Keratinocyte (primary cell): ENCODE measurements around the gene CDCA5.

Experiments
- CTCF ChIP-seq, 3 experiments: IDR thresholded peaks in 1 of 3; conservative IDR thresholded peaks in 1 of 3; optimal IDR thresholded peaks in 1 of 3; 2 replicates in 2 of 3; 3 replicates in 1 of 3; pipeline versions ENCODE3 to v1.5.1; 2011; ENCODE audit warnings: low read length in 3 of 3, mild to moderate bottlenecking in 3 of 3, moderate library complexity in 2 of 3, control low read depth in 1 of 3, inconsistent platforms in 1 of 3; ENCODE audit not compliant: insufficient read depth in 2 of 3; ENCODE audit errors: extremely low read depth in 1 of 3
- EZH2 ChIP-seq: IDR thresholded peaks from one replicate; pipeline ENCODE4 v1.6.1; 2012; ENCODE audit warnings: inconsistent platforms, mild to moderate bottlenecking, low read length, moderate library complexity

GRCh38 chr11:65131417-65131776, 47.6 kb upstream of the CDCA5 start:
- no peak for TF ChIP-seq CTCF (optimal IDR thresholded peaks at IDR 0.05 in 1 of 3, IDR thresholded peaks at IDR 0.05 in 1 of 3, conservative IDR thresholded peaks at IDR 0.05 in 1 of 3; ENCODE audit: extremely low read depth in 1 of 3, insufficient read depth in 2 of 3, low read length in 3 of 3)
- no peak for TF ChIP-seq EZH2
